HG03378 (cell line): ENCODE data around the gene PRG3.
"Not testable (repeated sequence)": the region's sequence is repeated elsewhere in the genome, so short reads cannot be mapped to it uniquely, and the experiment has no call there.

Experiments used
- ATAC-seq: cut with Tn5 transposase; IDR thresholded peaks from one replicate; pipeline ENCODE4 v1.9.1; 2021; ENCODE audit warnings: mild to moderate bottlenecking, moderate library complexity; ENCODE audit not compliant: unreplicated experiment

PRG3 gene

DNA sequence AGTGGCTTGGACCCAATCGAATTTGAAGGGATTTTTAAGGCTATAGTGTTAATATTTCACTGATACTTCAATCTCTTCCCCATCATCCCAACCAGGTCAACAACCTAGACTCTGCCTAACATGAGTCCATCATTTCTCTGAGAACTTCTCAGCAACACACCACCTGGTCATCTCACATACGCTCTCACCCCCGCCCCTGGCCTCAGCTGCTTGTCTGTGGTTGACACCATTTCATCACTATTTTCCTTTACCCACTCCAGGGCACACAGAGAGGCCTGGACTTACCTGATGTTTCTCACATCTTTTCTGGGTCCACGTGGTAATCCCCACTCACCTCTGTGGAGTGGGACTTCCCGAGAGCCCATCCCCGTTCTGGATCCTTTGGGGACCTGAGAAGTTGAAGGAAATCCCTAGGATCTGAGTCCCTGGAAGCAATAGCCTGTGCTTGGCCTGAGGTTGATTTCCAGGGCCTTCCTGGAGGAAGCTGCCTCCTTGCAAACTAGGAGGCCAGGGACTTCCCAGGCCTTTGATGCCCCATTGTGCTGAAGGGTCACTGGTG is 39.6 kb downstream of the PRG3 start:
- ATAC-seq: no peak

GRCh38 chr11:57340039-57340615 is 40.8 kb downstream of the PRG3 start:
- no peak for ATAC-seq

DNA sequence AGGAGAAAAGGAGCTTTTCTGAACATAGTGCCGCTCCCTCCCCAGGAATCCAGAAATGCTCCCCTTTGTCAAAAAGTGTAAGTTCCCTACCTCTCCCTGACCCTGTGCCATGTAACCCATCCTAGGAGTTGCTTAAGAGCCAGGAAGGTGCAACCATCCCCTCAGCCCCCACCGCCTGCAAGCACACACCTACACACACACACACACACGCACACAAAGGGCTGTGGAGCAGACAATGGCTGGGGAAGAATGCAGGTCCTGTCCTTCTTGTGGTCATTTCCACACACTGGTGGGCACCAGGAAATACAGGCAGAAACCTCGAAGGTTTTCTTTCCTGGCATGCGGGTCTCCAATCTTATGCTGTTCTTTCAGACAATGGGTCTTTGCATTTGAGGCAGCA is 41.6 kb downstream of the PRG3 start:
- no peak for ATAC-seq

DNA sequence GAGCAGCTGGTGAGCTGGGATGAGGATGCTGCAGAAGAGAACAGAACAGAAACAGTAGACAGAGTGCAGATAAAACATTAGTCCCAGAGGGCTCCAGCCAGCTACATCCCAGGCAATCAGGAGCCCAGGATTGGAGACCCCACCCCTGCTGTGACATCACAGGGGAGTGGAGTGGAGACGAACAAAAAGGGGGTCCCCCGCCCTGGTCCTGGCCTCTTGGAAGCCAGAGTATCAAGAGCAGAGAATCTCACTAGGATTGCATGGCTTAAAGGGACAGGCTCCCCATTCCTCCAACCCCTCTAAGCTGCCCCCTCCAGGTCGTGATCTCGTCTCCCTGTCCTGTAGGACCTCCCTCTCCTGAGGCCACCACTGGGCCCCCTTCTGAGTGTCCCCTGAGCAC is 42.8 kb downstream of the PRG3 start, which contains the start of gene P2RX3:
TSS of gene P2RX3 (plus strand) at position 211 of the 400 bp plus-strand sequence. CDS start 199 bp downstream, outside the sequence.
- no peak for ATAC-seq

DNA sequence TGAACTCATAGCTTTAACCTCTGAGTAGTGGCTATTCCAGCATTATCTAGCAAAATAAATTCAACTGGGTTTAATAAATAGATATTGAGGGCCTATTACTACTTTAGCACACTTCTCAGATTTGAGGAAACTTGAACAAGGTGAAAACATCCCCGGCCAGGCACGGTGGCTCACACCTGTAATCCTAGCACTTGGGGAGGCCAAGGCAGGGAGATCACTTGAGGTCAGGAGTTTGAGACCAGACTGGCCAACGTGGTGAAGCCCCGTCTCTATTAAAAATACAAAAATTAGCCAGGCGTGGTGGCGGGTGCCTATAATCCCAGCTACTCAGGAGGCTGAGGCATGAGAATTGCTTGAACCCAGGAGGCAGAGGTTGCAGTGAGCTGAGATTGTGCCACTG is 44.1 kb downstream of the PRG3 start:
- ATAC-seq: not testable (repeated sequence)

DNA sequence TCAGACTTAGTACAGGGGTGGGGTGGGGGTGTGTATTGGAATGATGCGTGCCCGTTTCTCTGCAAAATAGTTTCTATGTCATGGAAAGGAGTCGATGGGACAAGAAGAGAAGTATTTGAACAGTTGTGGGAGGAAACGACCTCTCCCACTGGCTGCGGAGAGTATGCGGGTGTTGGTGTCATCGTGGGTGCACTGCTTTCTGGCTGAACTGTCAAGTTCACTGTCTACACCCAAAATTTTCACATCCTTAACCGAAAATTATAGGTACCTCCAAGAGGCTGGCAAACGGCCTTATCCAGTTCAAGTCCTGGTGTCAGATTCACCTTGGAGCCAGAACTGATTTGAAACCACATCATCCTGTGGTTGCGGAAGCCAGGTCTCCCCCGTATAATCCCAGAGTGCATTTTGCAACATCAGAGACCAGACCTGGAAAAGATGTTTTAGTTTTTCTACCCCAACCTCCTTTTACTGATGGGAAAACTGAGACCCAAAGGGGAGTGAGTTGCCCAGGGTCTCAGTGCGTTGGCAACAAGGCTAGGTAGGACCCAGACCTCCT is 44.8 kb downstream of the PRG3 start:
- ATAC-seq: no peak

- peak; percentile 93 for ATAC-seq
Measured at GRCh38 chr11:57335343-57336110, 45.4 kb downstream of the PRG3 start, which contains the start of gene SSRP1. Gene SSRP1, minus strand, starts transcription at chr11:57335892. Its CDS starts 771 bp downstream, at chr11:57335121.

GRCh38 chr11:57335023-57335342 is 46.0 kb downstream of the PRG3 start:
- ATAC-seq: peak; percentile 5

DNA sequence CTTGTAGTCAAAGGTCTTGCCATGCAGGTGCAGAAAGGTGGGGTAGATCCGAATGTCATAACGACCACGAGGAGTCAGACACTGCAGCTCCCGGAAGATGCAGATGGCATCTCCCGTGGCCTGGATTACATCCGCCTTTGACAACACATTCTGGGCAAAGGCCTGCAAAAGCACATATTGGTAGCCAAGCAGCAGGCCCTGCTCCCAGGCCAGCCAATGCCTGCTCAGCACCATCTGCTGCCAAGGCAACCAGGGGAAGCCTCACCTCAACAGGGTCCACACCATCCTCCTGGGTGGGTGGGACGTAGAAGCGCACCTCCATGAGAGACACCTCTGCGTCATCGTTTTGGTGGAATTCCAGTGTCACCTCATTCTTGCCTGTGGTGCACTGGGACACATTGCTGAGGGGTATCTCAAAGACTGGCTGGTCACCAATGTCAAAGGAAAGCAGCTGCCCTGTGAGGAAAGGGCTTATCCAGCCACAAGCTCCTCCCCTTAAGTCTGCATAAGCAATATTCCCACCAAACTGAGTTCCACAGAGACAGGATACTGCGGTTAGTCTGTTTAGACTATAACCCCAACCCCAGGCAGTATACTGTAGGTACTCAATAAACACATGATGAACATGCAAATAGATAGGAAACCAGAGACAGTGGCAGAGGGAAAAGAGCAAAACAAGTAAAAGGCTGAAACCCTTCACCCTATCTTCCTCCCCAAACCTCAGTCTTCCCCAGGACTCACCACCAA is 48.1 kb downstream of the PRG3 start:
- no peak for ATAC-seq

- ATAC-seq: no peak
Measured at GRCh38 chr11:57331720-57332119, 49.2 kb downstream of the PRG3 start.

DNA sequence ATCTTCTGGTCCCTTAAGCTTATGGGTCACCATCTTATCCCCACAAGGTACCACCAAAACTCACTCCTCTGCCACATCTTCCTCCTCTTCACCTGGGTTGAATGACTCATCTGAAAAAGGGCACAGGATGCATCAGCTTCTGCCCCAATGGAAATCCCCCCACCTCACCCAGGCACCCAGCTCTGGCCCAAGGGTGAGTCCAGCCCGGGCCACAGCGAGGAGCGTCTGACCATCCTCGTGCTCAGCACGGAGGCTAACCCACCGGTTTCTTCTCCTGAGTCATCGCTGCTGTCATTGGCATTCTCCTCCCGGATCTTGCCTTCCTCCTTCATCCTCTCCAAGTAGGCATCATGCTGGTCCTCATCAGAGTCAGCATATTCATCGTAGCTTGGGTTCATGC is 50.9 kb downstream of the PRG3 start:
- ATAC-seq: no peak

DNA sequence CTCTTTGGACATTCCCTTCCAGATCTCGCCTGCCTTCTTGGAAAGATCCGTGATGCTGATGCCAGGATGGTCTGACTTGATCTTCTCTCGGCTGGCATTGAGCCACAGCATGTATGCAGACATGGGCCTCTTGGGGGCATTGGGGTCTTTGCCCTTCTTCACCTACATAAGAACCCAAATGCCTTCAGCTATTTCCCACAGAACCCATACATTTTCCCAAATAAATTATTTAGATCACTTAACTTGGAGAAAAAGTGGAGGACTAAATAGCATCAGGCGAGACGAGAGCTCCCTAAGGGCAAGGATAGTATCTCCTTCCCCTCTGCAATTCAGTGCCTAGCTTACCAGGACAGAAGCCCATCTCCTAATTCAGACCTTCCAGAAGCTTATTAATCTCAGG is 53.2 kb downstream of the PRG3 start:
- no peak for ATAC-seq
